CD8-positive, alpha-beta memory T cell (primary cell): Measurements from ENCODE around the gene AFF2. TPM values are rescaled to one million over a fixed set of nuclear protein-coding genes. Genes with fewer than 3 reads are reported as not detected.

Experiments used
- CTCF ChIA-PET: fragments of 350-600 bp; sonication (Branson Sonifier 250); formaldehyde crosslinking; loops from one replicate; lab custom pipeline; 2021; ENCODE audit warnings: antibody characterized with exemption; lab: Charles Lee
- POLR2A ChIA-PET: fragments of 350-600 bp; sonication (Branson Sonifier 250); formaldehyde crosslinking; loops from one replicate; lab custom pipeline; 2021; ENCODE audit warnings: antibody characterized with exemption; lab: Charles Lee
- DNase-seq, 5 donors: peaks; one replicate each; pipeline versions ENCODE4 v3.0.0 to v3.0.0-alpha.2; 2020 to 2022; ENCODE audit warnings: mixed read lengths in 1 of 5
- H3K27ac ChIP-seq: one replicate; pipeline ENCODE4 v1.7.0; 2013; ENCODE audit warnings: low read depth, mild to moderate bottlenecking, low read length, moderate library complexity
- H3K27me3 ChIP-seq: 2 replicates; pipeline ENCODE4 v1.7.0; 2013; ENCODE audit warnings: low read length, mild to moderate bottlenecking; ENCODE audit not compliant: insufficient read depth, poor library complexity, severe bottlenecking
- H3K36me3 ChIP-seq: 2 replicates; pipeline ENCODE4 v1.7.0; 2013; ENCODE audit warnings: mild to moderate bottlenecking, low read length, moderate library complexity; ENCODE audit not compliant: insufficient read depth
- H3K4me1 ChIP-seq: 2 replicates; pipeline ENCODE4 v1.7.0; 2013; ENCODE audit warnings: mild to moderate bottlenecking, low read length, moderate library complexity; ENCODE audit not compliant: insufficient read depth
- H3K4me3 ChIP-seq: 2 replicates; pipeline ENCODE4 v1.7.0; 2013; ENCODE audit warnings: mild to moderate bottlenecking, low read length
- H3K9me3 ChIP-seq: 2 replicates; pipeline ENCODE4 v1.7.0; 2013; ENCODE audit warnings: mild to moderate bottlenecking, low read length
- H3K27ac Mint-ChIP-seq, 8 donors: one replicate each; pipeline ENCODE4 v1.8.0; 2020 to 2021; ENCODE audit warnings: mixed read lengths in 8 of 8, mild to moderate bottlenecking in 6 of 8, inconsistent platforms in 3 of 8, moderate library complexity in 3 of 8
- H3K27me3 Mint-ChIP-seq, 2 donors: one replicate each; pipeline ENCODE4 v1.8.0; 2020 to 2021; ENCODE audit warnings: mixed read lengths in 2 of 2, mild to moderate bottlenecking in 1 of 2, moderate library complexity in 1 of 2
- H3K36me3 Mint-ChIP-seq, 3 donors: one replicate each; pipeline ENCODE4 v1.8.0; 2020 to 2021; ENCODE audit warnings: mixed read lengths in 3 of 3, inconsistent platforms in 1 of 3, mild to moderate bottlenecking in 1 of 3
- H3K4me1 Mint-ChIP-seq, 3 donors: one replicate each; pipeline ENCODE4 v1.8.0; 2020 to 2021; ENCODE audit warnings: mixed read lengths in 3 of 3, inconsistent platforms in 1 of 3, mild to moderate bottlenecking in 1 of 3
- H3K4me3 Mint-ChIP-seq, 7 donors: one replicate each; pipeline ENCODE4 v1.8.0; 2020 to 2021; ENCODE audit warnings: mixed read lengths in 7 of 7, mild to moderate bottlenecking in 6 of 7, moderate library complexity in 4 of 7, inconsistent platforms in 2 of 7
- H3K9me3 Mint-ChIP-seq, 5 donors: one replicate each; pipeline ENCODE4 v1.8.0; 2020 to 2022; ENCODE audit warnings: mixed read lengths in 5 of 5, mild to moderate bottlenecking in 3 of 5, moderate library complexity in 2 of 5, inconsistent platforms in 1 of 5
- polyA plus RNA-seq: library from polyadenylated mRNA; unstranded; fragments of 300-500 nt; fragmentation: Illumina TruSeq; gene quantifications from one replicate; pipeline ENCODE4 v1.2.3, GENCODE V29; 2021
- total RNA-seq, 2 experiments: library from RNA; stranded (reverse); gene quantifications; one replicate each; pipeline ENCODE4 v1.2.3, GENCODE V29; 2021

AFF2 gene
- total and polyA plus RNA-seq, 3 experiments from 2014 or later: 0.27 to 0.33 TPM; not detected in 1

DNA sequence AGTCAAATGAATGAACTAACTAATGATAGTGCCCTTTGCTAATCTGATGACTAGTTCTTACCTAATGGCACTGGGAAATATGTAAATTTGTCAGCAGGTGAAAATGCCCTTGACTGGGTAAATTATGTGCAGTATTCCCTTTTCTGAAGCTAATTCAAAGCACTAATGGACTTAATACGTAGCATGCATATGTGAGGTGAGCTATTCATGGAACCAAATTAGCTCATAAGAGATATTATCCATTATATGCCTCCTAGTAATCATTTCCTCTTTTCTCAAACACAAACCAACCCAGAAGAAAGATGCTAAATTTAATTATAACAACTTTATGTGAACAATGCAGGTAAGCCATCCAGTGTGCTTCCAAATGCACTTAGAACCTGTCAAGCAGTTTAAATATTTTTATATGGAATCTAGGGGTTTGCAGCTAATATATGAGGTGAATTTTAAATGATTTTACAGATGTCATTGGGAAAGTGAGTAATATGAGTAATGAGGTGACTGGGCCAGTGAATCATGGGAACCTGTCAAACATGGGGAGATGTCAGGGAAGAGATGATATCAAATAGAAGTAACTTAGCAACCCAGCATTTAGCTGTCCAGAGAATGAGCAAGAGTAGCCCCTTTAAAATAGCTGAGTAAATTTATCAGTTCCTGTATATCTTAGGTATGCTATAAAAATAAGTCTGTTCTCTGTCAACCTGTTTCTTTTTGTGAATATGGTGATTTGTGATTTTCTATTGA is 315.0 kb downstream of the AFF2 start:
- no peak overlapping the region for H3K27ac ChIP-seq
- no peaks in the 10 kb centered on the region for H3K4me1 Mint-ChIP-seq

GRCh38 chrX:148823986-148824385 is 323.6 kb downstream of the AFF2 start:
- Mint-ChIP-seq H3K36me3 (no peaks in the 10 kb centered on the region), H3K27ac (no peak overlapping the region), H3K4me1 (no peaks in the 10 kb centered on the region), H3K27me3 (peaks cover 0 to 2% of the 10 kb centered on the region in 2 donors), H3K4me3 (no peak overlapping the region), H3K9me3 (no peaks in the 10 kb centered on the region)
- Histone ChIP-seq H3K36me3 (no peaks in the 10 kb centered on the region), H3K27ac (no peak overlapping the region), H3K27me3 (no peaks in the 10 kb centered on the region), H3K4me1 (no peaks in the 10 kb centered on the region), H3K9me3 (no peaks in the 10 kb centered on the region), H3K4me3 (no peak overlapping the region)
- POLR2A ChIA-PET: no interaction called here
- CTCF ChIA-PET: no interaction called here
- DNase-seq: no peak

More for the DNA sequence above, 315.0 kb downstream of the AFF2 start:
- Mint-ChIP-seq H3K9me3 (no peaks in the 10 kb centered on the region), H3K27me3 (peaks cover 6 to 9% of the 10 kb centered on the region in 2 donors), H3K4me3 (no peak overlapping the region), H3K27ac (no peak overlapping the region), H3K36me3 (no peaks in the 10 kb centered on the region)
- no peaks in the 10 kb centered on the region for H3K4me1 ChIP-seq
- no peaks in the 10 kb centered on the region for H3K9me3 ChIP-seq
- no peaks in the 10 kb centered on the region for H3K36me3 ChIP-seq
- ChIA-PET CTCF (no interaction called here), POLR2A (no interaction called here)
- H3K27me3 ChIP-seq: no peaks in the 10 kb centered on the region
- no peak for DNase-seq
- H3K4me3 ChIP-seq: no peak overlapping the region

- H3K27me3 ChIP-seq: no peaks in the 10 kb centered on the region
- no peak for DNase-seq
- no peak overlapping the region for H3K27ac ChIP-seq
- no peaks in the 10 kb centered on the region for H3K4me1 ChIP-seq
- H3K27me3 Mint-ChIP-seq: peaks cover 0 to 5% of the 10 kb centered on the region in 2 donors
- no peak overlapping the region for H3K4me3 ChIP-seq
- no peaks in the 10 kb centered on the region for H3K36me3 Mint-ChIP-seq
- no peaks in the 10 kb centered on the region for H3K4me1 Mint-ChIP-seq
- peak overlapping the region in 1 of 8 donors; percentile 65 for H3K27ac Mint-ChIP-seq
- H3K9me3 Mint-ChIP-seq: peaks cover 0 to 10% (median 4%) of the 10 kb centered on the region in 5 donors
- no peak overlapping the region for H3K4me3 Mint-ChIP-seq
- no peaks in the 10 kb centered on the region for H3K36me3 ChIP-seq
- POLR2A ChIA-PET: no interaction called here
- no peaks in the 10 kb centered on the region for H3K9me3 ChIP-seq
- CTCF ChIA-PET: no interaction called here
Observed at GRCh38 chrX:148825696-148826095, 325.3 kb downstream of the AFF2 start.

- H3K36me3 Mint-ChIP-seq: no peaks in the 10 kb centered on the region
- H3K27ac Mint-ChIP-seq: no peak overlapping the region
Observed at GRCh38 chrX:148836741-148837140, 336.3 kb downstream of the AFF2 start.

DNA sequence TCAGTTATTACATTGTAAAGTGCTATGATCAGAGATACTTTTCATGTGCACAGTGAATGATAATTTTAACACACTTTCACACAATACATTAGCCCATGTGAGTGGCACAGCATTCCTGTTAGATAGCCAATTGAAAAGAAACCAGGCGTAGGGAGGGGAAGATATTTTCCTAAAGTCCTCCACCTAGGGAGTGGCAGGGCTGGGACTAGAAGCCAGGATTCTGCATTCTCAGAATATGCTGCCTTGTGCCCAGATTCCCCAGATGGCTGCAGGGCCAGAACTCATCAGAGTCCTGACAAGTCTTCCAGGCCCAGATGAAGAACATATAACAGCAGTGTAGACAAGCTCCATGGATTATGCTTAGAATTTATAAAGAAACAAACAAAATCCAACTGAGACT is 350.2 kb downstream of the AFF2 start:
- Mint-ChIP-seq H3K27me3 (no peaks in the 10 kb centered on the region), H3K36me3 (no peaks in the 10 kb centered on the region), H3K27ac (no peak overlapping the region), H3K9me3 (no peaks in the 10 kb centered on the region), H3K4me1 (no peaks in the 10 kb centered on the region), H3K4me3 (no peak overlapping the region)
- CTCF ChIA-PET: no interaction called here
- no peaks in the 10 kb centered on the region for H3K27me3 ChIP-seq
- no peaks in the 10 kb centered on the region for H3K36me3 ChIP-seq
- no peaks in the 10 kb centered on the region for H3K4me1 ChIP-seq
- no peak for DNase-seq
- H3K9me3 ChIP-seq: no peaks in the 10 kb centered on the region
- POLR2A ChIA-PET: no interaction called here
- H3K4me3 ChIP-seq: no peak overlapping the region
- H3K27ac ChIP-seq: no peak overlapping the region

More at GRCh38 chrX:148836741-148837140, 336.3 kb downstream of the AFF2 start:
- H3K4me3 ChIP-seq: no peak overlapping the region
- ChIA-PET CTCF (no interaction called here), POLR2A (no interaction called here)
- no peak overlapping the region for H3K27ac ChIP-seq
- H3K36me3 ChIP-seq: no peaks in the 10 kb centered on the region
- peaks cover 0 to 2% of the 10 kb centered on the region in 2 donors for H3K27me3 Mint-ChIP-seq
- no peaks in the 10 kb centered on the region for H3K4me1 Mint-ChIP-seq
- no peaks in the 10 kb centered on the region for H3K9me3 ChIP-seq
- H3K9me3 Mint-ChIP-seq: no peaks in the 10 kb centered on the region
- no peak overlapping the region for H3K4me3 Mint-ChIP-seq
- no peak for DNase-seq
- H3K27me3 ChIP-seq: no peaks in the 10 kb centered on the region
- H3K4me1 ChIP-seq: no peaks in the 10 kb centered on the region

DNA sequence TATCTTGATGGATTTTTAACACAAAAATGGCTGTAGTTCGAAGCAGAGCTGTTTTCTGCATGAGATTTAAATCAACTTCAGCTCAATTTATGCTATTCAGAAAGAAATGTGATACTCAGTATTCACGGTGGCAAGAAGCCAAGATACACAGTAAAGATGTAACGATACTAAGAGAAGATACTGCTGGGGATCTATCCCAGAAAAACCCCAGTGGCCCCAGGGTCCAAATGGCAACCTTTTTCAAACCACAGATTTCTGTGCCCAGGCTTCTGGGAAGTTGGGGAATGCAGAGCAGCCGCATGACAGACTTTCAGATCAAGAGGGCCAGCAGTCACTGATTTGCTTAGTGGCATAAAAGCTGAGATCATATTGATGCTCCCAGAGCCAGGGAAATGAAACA is 353.9 kb downstream of the AFF2 start:
- Mint-ChIP-seq H3K4me1 (no peaks in the 10 kb centered on the region), H3K27me3 (no peaks in the 10 kb centered on the region), H3K9me3 (no peaks in the 10 kb centered on the region), H3K36me3 (no peaks in the 10 kb centered on the region), H3K27ac (no peak overlapping the region), H3K4me3 (no peak overlapping the region)
- DNase-seq: no peak
- no peaks in the 10 kb centered on the region for H3K27me3 ChIP-seq
- no peaks in the 10 kb centered on the region for H3K4me1 ChIP-seq
- H3K36me3 ChIP-seq: no peaks in the 10 kb centered on the region
- ChIA-PET POLR2A (no interaction called here), CTCF (no interaction called here)
- no peak overlapping the region for H3K4me3 ChIP-seq
- H3K27ac ChIP-seq: no peak overlapping the region
- H3K9me3 ChIP-seq: no peaks in the 10 kb centered on the region

DNA sequence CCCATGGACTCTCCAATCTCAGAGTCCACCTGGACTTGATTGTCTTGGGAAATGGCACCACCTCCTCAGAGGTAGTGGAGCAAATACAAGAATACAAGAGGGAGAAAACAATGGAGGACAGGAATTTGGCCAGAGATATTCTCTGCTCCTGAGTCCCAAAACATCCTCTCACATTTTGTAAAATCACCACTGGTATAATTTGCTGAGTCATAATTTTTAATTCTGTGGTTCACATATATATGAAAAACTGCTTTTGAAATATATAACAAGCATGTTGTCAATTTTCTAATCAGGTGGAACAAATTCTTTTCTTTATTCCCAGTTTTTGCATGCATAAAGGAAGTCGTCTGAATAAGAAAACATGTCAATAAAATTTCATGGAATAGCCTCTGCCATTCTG is 356.1 kb downstream of the AFF2 start:
- peaks cover 0 to 6% of the 10 kb centered on the region in 2 donors for H3K27me3 Mint-ChIP-seq
- Histone ChIP-seq H3K9me3 (no peaks in the 10 kb centered on the region), H3K27me3 (no peaks in the 10 kb centered on the region), H3K27ac (no peak overlapping the region), H3K36me3 (no peaks in the 10 kb centered on the region), H3K4me3 (no peak overlapping the region), H3K4me1 (no peaks in the 10 kb centered on the region)
- no peak for DNase-seq
- no peaks in the 10 kb centered on the region for H3K4me1 Mint-ChIP-seq
- CTCF ChIA-PET: no interaction called here
- POLR2A ChIA-PET: no interaction called here
- no peaks in the 10 kb centered on the region for H3K9me3 Mint-ChIP-seq
- no peak overlapping the region for H3K4me3 Mint-ChIP-seq
- no peak overlapping the region for H3K27ac Mint-ChIP-seq
- no peaks in the 10 kb centered on the region for H3K36me3 Mint-ChIP-seq

DNA sequence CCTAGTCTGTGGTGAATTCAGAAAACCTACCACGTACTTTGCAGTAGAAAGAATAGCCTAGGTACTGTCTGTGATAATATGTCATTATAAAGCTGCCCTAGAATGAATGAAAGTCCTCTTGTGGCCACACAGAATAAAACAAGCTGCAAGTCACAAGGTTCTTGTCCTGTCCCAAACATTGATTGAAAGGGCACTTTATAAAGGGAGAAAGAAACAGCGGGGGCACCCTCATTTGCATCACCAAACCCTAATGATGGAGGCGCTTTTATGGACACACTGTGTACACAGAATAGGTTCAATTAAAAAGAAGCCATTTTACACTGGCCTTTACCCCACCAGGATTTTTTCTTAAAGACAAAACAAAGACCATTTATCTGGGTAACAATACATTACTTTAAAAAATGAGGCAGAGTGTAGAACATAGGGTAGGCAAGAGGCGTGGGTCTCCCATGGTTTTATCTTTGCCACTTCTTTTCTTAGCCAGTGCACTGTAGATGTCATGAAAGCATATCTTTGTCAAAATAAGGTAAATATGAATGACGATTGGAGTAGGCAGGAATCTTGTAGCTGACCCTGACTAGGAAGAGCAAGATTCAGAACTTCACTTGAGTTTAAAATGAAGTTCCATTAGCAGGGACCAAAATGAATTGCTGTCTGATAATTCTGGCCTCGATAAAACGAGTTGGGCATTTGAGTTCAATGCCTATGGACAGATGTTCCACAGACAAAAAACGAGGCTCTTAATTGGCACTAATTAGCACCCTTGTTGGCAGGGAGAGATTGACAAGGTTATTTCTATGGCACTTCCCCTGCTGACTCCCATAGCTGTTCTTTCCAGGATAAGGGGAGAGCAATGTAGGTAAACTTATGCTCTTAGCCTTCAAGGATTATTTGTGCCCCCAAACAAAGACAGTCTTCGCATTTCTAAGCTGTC is 365.1 kb downstream of the AFF2 start:
- no peaks in the 10 kb centered on the region for H3K9me3 Mint-ChIP-seq
- no peak overlapping the region for H3K4me3 ChIP-seq
- peaks cover 0 to 9% of the 10 kb centered on the region in 2 donors for H3K27me3 Mint-ChIP-seq
- no peak overlapping the region for H3K4me3 Mint-ChIP-seq
- ChIA-PET POLR2A (no interaction called here), CTCF (no interaction called here)
- no peak overlapping the region for H3K27ac ChIP-seq
- H3K4me1 ChIP-seq: no peaks in the 10 kb centered on the region
- no peaks in the 10 kb centered on the region for H3K36me3 ChIP-seq
- DNase-seq: no peak
- no peaks in the 10 kb centered on the region for H3K27me3 ChIP-seq
- H3K27ac Mint-ChIP-seq: peak overlapping the region in 1 of 8 donors; percentile 29
- H3K9me3 ChIP-seq: no peaks in the 10 kb centered on the region
- H3K4me1 Mint-ChIP-seq: no peaks in the 10 kb centered on the region
- no peaks in the 10 kb centered on the region for H3K36me3 Mint-ChIP-seq
